DOHH2 (cell line): ENCODE measurements around the gene MFGE8.

Source experiments
- H3F3A ChIP-seq: fragments of 200-600 bp; sonication (generic), shearing (Covaris generic); 2 replicates; pipeline ENCODE4 v1.6.0; 2016; ENCODE audit warnings: antibody characterized with exemption, mild to moderate bottlenecking; ENCODE audit not compliant: control insufficient read depth, insufficient read depth
- H3K27ac ChIP-seq: fragments of 200-600 bp; sonication (generic); 2 replicates; pipeline ENCODE4 v1.5.1; 2014; ENCODE audit warnings: low read depth, mild to moderate bottlenecking, low read length, moderate library complexity
- H3K27me3 ChIP-seq: fragments of 200-600 bp; sonication (generic); 2 replicates; pipeline ENCODE4 v1.6.1; 2014; ENCODE audit warnings: mild to moderate bottlenecking, low read length, mixed read lengths; ENCODE audit not compliant: control insufficient read depth
- H3K36me3 ChIP-seq: fragments of 200-600 bp; sonication (generic); 2 replicates; pipeline ENCODE4 v1.6.1; 2014; ENCODE audit warnings: mild to moderate bottlenecking, low read length, moderate library complexity, mixed read lengths; ENCODE audit not compliant: control insufficient read depth
- H3K4me1 ChIP-seq: fragments of 200-600 bp; sonication (generic); 2 replicates; pipeline ENCODE4 v1.6.1; 2014; ENCODE audit warnings: mild to moderate bottlenecking, low read length, mixed read lengths; ENCODE audit not compliant: control insufficient read depth
- H3K4me2 ChIP-seq: fragments of 200-600 bp; sonication (generic); 2 replicates; pipeline ENCODE4 v1.6.0; 2014; ENCODE audit warnings: mild to moderate bottlenecking, low read length, moderate library complexity
- H3K4me3 ChIP-seq: fragments of 200-600 bp; sonication (generic); 2 replicates; pipeline ENCODE4 v1.5.1; 2014; ENCODE audit warnings: mild to moderate bottlenecking, low read length, mixed read lengths
- H3K79me2 ChIP-seq: fragments of 200-600 bp; sonication (generic); 2 replicates; pipeline ENCODE4 v1.6.1; 2014; ENCODE audit warnings: mild to moderate bottlenecking, low read length, mixed read lengths; ENCODE audit not compliant: control insufficient read depth
- H3K9me2 ChIP-seq: fragments of 200-600 bp; sonication (generic); replicated peaks from 2 replicates; pipeline ENCODE4 v1.6.1; 2014; ENCODE audit warnings: mild to moderate bottlenecking, low read length, mixed read lengths; ENCODE audit not compliant: control insufficient read depth
- H3K9me3 ChIP-seq: fragments of 200-600 bp; sonication (generic); 2 replicates; pipeline ENCODE4 v1.6.1; 2014; ENCODE audit warnings: antibody characterized with exemption, low read length, mixed read lengths; ENCODE audit not compliant: control insufficient read depth, insufficient read depth
- H4K20me1 ChIP-seq: fragments of 200-600 bp; sonication (generic); 2 replicates; pipeline ENCODE4 v1.6.0; 2014; ENCODE audit warnings: low read depth, mild to moderate bottlenecking, antibody characterized with exemption, low read length, moderate library complexity; ENCODE audit not compliant: control insufficient read depth, insufficient read depth
- EZH2phosphoT487 ChIP-seq: fragments of 200-600 bp; sonication (generic); IDR thresholded peaks from 2 replicates; pipeline ENCODE4 v1.6.1; 2017; ENCODE audit warnings: borderline replicate concordance, mild to moderate bottlenecking, antibody characterized with exemption, low read length, moderate library complexity, mixed read lengths
- TF ChIP-seq, protein P1 (sequence below): fragments of 200-600 bp; sonication (generic); IDR thresholded peaks from one replicate; pipeline ENCODE4 v1.5.1; 2014; ENCODE audit warnings: antibody characterized with exemption, mild to moderate bottlenecking, low read depth, low read length; ENCODE audit not compliant: poor library complexity, severe bottlenecking

The MFGE8 gene

GRCh38 chr15:88880944-88881740 lies 32.0 kb downstream of the MFGE8 start:
- Histone ChIP-seq H3K27ac (no peak overlapping the region), H3K4me2 (no peak overlapping the region), H3K4me1 (no peaks in the 10 kb centered on the region), H3K27me3 (no peaks in the 10 kb centered on the region), H4K20me1 (no peaks in the 10 kb centered on the region), H3K9me2 (no peaks in the 10 kb centered on the region), H3K36me3 (no peaks in the 10 kb centered on the region), H3K9me3 (no peaks in the 10 kb centered on the region), H3K4me3 (no peak overlapping the region), H3K79me2 (no peaks in the 10 kb centered on the region), H3F3A (no peaks in the 10 kb centered on the region)
- TF ChIP-seq, protein P1, sequence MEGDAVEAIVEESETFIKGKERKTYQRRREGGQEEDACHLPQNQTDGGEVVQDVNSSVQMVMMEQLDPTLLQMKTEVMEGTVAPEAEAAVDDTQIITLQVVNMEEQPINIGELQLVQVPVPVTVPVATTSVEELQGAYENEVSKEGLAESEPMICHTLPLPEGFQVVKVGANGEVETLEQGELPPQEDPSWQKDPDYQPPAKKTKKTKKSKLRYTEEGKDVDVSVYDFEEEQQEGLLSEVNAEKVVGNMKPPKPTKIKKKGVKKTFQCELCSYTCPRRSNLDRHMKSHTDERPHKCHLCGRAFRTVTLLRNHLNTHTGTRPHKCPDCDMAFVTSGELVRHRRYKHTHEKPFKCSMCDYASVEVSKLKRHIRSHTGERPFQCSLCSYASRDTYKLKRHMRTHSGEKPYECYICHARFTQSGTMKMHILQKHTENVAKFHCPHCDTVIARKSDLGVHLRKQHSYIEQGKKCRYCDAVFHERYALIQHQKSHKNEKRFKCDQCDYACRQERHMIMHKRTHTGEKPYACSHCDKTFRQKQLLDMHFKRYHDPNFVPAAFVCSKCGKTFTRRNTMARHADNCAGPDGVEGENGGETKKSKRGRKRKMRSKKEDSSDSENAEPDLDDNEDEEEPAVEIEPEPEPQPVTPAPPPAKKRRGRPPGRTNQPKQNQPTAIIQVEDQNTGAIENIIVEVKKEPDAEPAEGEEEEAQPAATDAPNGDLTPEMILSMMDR: no peak
- no peak for TF ChIP-seq EZH2phosphoT487

DNA sequence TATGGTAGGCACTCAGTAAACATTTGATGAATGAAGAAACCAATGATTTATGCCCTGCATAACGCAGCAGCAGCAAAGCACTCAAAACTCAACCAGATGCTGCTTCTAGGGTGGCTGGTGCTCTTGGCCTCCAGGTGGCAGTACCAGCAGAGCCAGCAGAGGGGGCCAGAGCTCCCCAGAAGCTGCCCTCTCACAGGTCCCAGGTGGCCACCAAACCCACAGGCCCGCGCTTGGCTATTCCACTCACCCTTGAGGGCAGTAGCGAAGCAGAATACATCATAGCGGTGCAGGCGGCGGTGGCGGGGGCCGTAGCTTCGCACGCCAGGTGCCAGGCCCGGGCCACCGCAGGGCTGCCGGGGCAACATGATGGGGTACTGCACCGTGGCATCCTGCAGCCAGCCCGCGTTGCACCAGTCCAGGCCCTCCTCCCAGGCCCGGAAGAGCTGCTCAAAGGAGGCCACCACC lies 34.4 kb downstream of the MFGE8 start:
- Histone ChIP-seq H3K27ac (no peak overlapping the region), H3K4me2 (no peak overlapping the region), H3K79me2 (no peaks in the 10 kb centered on the region), H3K9me3 (no peaks in the 10 kb centered on the region), H3F3A (no peaks in the 10 kb centered on the region), H4K20me1 (no peaks in the 10 kb centered on the region), H3K4me3 (no peak overlapping the region), H3K9me2 (no peaks in the 10 kb centered on the region), H3K4me1 (no peaks in the 10 kb centered on the region), H3K27me3 (no peaks in the 10 kb centered on the region), H3K36me3 (no peaks in the 10 kb centered on the region)
- TF ChIP-seq, protein P1: peak; percentile 86
- no peak for TF ChIP-seq EZH2phosphoT487

- TF ChIP-seq EZH2phosphoT487: no peak
- TF ChIP-seq, protein P1: no peak
- H3K36me3 ChIP-seq: no peaks in the 10 kb centered on the region
These were observed 35.3 kb downstream of the MFGE8 start for GRCh38 chr15:88877906-88878305.

More at GRCh38 chr15:88877906-88878305, 35.3 kb downstream of the MFGE8 start:
- H3K4me1 ChIP-seq: no peaks in the 10 kb centered on the region
- H3K9me3 ChIP-seq: no peaks in the 10 kb centered on the region
- no peak overlapping the region for H3K4me2 ChIP-seq
- no peak overlapping the region for H3K27ac ChIP-seq
- H3K4me3 ChIP-seq: no peak overlapping the region
- H3F3A ChIP-seq: no peaks in the 10 kb centered on the region
- H4K20me1 ChIP-seq: no peaks in the 10 kb centered on the region
- H3K79me2 ChIP-seq: no peaks in the 10 kb centered on the region
- H3K27me3 ChIP-seq: no peaks in the 10 kb centered on the region
- H3K9me2 ChIP-seq: no peaks in the 10 kb centered on the region
